ENCODE data around the gene OCA2.

DNA sequence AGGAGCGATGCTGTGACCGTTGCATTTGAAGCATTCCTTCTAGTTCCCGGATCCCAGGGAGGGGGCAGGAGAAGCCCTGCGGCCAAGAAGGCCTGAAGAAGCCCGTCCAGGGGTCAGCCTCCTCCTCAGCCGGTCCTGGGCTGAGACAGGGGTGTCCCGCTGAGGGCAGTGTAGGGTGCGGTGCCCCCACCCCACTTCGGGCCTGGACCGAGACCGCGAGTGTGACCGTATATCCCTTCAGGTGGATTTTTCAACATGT is 2.8 kb downstream of the OCA2 start:
- TF ChIP-seq, protein P1, sequence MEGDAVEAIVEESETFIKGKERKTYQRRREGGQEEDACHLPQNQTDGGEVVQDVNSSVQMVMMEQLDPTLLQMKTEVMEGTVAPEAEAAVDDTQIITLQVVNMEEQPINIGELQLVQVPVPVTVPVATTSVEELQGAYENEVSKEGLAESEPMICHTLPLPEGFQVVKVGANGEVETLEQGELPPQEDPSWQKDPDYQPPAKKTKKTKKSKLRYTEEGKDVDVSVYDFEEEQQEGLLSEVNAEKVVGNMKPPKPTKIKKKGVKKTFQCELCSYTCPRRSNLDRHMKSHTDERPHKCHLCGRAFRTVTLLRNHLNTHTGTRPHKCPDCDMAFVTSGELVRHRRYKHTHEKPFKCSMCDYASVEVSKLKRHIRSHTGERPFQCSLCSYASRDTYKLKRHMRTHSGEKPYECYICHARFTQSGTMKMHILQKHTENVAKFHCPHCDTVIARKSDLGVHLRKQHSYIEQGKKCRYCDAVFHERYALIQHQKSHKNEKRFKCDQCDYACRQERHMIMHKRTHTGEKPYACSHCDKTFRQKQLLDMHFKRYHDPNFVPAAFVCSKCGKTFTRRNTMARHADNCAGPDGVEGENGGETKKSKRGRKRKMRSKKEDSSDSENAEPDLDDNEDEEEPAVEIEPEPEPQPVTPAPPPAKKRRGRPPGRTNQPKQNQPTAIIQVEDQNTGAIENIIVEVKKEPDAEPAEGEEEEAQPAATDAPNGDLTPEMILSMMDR (IDR thresholded peaks at IDR 0.05): no peak
- TF ChIP-seq POLR2A (IDR thresholded peaks at IDR 0.05) (no peak), POLR2AphosphoS5 (IDR thresholded peaks at IDR 0.05; ENCODE audit: insufficient read depth in 1 of 2, low read depth in 1 of 2) (no peak)

All from vagina (tissue), 2 donors.